MCF 10A (cell line): ENCODE data around the gene MAD2L1BP. TPM values are rescaled to one million over a fixed set of nuclear protein-coding genes. Genes with fewer than 3 reads are reported as not detected.

Source experiments
- BruUV-seq: library from RNA; stranded (reverse); fragments of 400-500 nt; replicated peaks from 2 replicates; lab custom pipeline; 2021; lab: Mats Ljungman, UMichigan
- CTCF ChIA-PET: fragments of 300-600 bp; sonication (Branson Sonifier 250); formaldehyde crosslinking; extraction: SDS; loops from one replicate; lab custom pipeline; 2021; ENCODE audit warnings: antibody characterized with exemption, inconsistent platforms; lab: Yijun Ruan, JAX
- POLR2A ChIA-PET: fragments of 300-600, 350-650 bp; sonication (Branson Sonifier 250); formaldehyde crosslinking; extraction: SDS; loops from one replicate; lab custom pipeline; 2020; ENCODE audit warnings: antibody characterized with exemption, inconsistent platforms; lab: Yijun Ruan, JAX
- DNase-seq: peaks from one replicate; pipeline ENCODE4 v3.0.0-alpha.2; 2018; ENCODE audit not compliant: unreplicated experiment
- H3K27ac Mint-ChIP-seq: one replicate; pipeline ENCODE4 v1.8.0; 2022; ENCODE audit warnings: mild to moderate bottlenecking, low read depth, mixed read lengths; ENCODE audit not compliant: unreplicated experiment
- H3K27me3 Mint-ChIP-seq: one replicate; pipeline ENCODE4 v1.8.0; 2022; ENCODE audit warnings: mixed read lengths; ENCODE audit not compliant: insufficient read depth, unreplicated experiment
- H3K36me3 Mint-ChIP-seq: one replicate; pipeline ENCODE4 v1.8.0; 2022; ENCODE audit warnings: mild to moderate bottlenecking, moderate library complexity, mixed read lengths; ENCODE audit not compliant: insufficient read depth, unreplicated experiment
- H3K4me1 Mint-ChIP-seq: one replicate; pipeline ENCODE4 v1.8.0; 2022; ENCODE audit warnings: mixed read lengths; ENCODE audit not compliant: insufficient read depth, unreplicated experiment
- H3K4me3 Mint-ChIP-seq: one replicate; pipeline ENCODE4 v1.8.0; 2022; ENCODE audit warnings: mild to moderate bottlenecking, moderate library complexity, mixed read lengths; ENCODE audit not compliant: unreplicated experiment
- H3K9me3 Mint-ChIP-seq: one replicate; pipeline ENCODE4 v1.8.0; 2022; ENCODE audit warnings: mixed read lengths; ENCODE audit not compliant: unreplicated experiment
- intact Hi-C: fragments of 100-400 bp; cut with micrococcal nuclease; formaldehyde crosslinking; loops from 2 replicates; pipeline ENCODE4 v1.14.1; 2022
- total RNA-seq: library from RNA; stranded (reverse); gene quantifications from 2 replicates; pipeline ENCODE4 v1.2.3, GENCODE V29; 2022
- TF ChIP-seq, protein P1 (sequence below): fragments of 200-600 bp; IDR thresholded peaks from one replicate; pipeline ENCODE4 v1.8.0; 2022; ENCODE audit warnings: antibody characterized with exemption, mild to moderate bottlenecking; ENCODE audit not compliant: unreplicated experiment

The MAD2L1BP gene
- total RNA-seq, 1 experiment from 2014 or later = 21.6 TPM

DNA sequence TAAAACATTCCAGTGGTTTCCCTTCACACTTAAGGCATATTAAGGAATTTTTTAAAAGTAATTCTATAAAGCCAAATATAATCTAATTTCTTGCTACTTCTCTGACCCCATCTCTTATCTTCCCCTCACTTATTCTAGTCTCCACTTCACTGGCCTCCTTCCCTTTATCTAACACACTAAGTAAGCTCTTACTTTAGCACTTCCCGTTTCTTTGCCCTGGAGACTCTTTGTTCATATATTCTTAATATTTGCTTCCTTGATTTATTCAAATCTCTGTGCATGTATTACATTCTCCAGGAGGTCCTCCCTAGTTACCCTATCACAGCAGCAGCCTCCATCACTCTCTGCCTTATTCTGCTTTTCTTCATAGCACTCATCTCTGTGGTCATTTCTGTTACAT, 26.8 kb upstream of the MAD2L1BP start:
- intact Hi-C loops = no loop called here
- CTCF ChIA-PET = interaction anchor here (0.6 to 3.1 kb wide), 19 partner anchors 9 to 785 kb away, joined by 3 to 37 read pairs (median 4); partner anchors contain the start of genes GTPBP2 and RSPH9
- no peak overlapping the region for H3K4me3 Mint-ChIP-seq
- no peak overlapping the region for H3K27ac Mint-ChIP-seq
- TF ChIP-seq, protein P1, sequence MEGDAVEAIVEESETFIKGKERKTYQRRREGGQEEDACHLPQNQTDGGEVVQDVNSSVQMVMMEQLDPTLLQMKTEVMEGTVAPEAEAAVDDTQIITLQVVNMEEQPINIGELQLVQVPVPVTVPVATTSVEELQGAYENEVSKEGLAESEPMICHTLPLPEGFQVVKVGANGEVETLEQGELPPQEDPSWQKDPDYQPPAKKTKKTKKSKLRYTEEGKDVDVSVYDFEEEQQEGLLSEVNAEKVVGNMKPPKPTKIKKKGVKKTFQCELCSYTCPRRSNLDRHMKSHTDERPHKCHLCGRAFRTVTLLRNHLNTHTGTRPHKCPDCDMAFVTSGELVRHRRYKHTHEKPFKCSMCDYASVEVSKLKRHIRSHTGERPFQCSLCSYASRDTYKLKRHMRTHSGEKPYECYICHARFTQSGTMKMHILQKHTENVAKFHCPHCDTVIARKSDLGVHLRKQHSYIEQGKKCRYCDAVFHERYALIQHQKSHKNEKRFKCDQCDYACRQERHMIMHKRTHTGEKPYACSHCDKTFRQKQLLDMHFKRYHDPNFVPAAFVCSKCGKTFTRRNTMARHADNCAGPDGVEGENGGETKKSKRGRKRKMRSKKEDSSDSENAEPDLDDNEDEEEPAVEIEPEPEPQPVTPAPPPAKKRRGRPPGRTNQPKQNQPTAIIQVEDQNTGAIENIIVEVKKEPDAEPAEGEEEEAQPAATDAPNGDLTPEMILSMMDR = no peak
- no peaks in the 10 kb centered on the region for H3K9me3 Mint-ChIP-seq
- BruUV-seq = no TSS peak
- H3K27me3 Mint-ChIP-seq = no peaks in the 10 kb centered on the region
- no peak for DNase-seq
- H3K36me3 Mint-ChIP-seq = peaks cover 97% of the 10 kb centered on the region
- POLR2A ChIA-PET = interaction anchor here (0.5 to 1.7 kb wide), 8 partner anchors 9 to 67 kb away, joined by 3 to 10 read pairs (median 4); partner anchors contain the start of gene GTPBP2
- peaks cover 15% of the 10 kb centered on the region for H3K4me1 Mint-ChIP-seq

DNA sequence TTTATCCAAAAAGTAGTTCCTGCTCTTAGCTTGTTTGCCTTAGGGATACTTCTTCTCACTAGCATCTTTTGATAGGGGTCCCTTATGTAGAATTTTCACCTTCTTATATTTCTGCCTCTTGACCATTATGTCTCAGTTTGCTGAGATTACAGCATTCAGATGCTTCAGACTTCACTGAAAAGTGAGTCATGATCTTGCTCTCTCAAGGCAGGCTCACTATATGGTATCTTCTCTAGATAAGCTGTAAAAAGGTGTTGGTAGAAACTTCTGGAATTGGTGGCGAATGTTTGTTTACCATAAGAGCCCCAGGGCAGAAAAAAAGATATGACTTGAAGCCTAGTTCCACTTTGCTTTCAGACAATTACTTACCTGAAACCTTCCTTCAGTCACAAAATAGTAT, 26.2 kb upstream of the MAD2L1BP start:
- Mint-ChIP-seq H3K4me3 (no peak overlapping the region), H3K27ac (no peak overlapping the region), H3K4me1 (peaks cover 9% of the 10 kb centered on the region), H3K9me3 (no peaks in the 10 kb centered on the region), H3K36me3 (peaks cover 97% of the 10 kb centered on the region), H3K27me3 (no peaks in the 10 kb centered on the region)
- ChIA-PET POLR2A (interaction anchor here (1.6 to 3.1 kb wide), 2 partner anchors 17 to 30 kb away, joined by 5 to 13 read pairs; no protein-coding TSS in a partner anchor), CTCF (interaction anchor here (0.6 to 3.1 kb wide), 9 partner anchors 9 to 483 kb away, joined by 3 to 37 read pairs (median 5); partner anchors contain the start of genes GTPBP2 and RSPH9)
- BruUV-seq = no TSS peak
- TF ChIP-seq, protein P1 = no peak
- DNase-seq = no peak
- intact Hi-C loops = no loop called here

DNA sequence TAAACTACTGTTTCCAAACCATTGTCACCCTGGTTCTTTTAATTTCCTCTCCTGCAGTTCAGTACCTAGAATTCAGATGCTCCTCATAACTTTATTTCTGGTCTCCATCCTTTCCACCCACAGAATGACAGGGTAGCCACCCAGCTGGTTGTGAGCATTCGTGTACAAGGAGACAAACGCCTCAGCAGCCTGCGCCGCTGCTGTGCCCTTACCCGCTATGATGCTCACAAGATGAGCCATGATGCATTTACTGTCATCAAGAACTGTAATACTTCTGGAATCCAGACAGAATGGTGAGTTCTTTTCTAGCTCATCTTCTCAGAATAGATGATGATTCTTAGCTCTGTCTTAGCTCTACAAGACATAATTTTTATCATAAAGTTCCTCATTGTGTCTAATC, 25.2 kb upstream of the MAD2L1BP start:
- Mint-ChIP-seq H3K27ac (no peak overlapping the region), H3K36me3 (peaks cover 97% of the 10 kb centered on the region), H3K4me1 (peaks cover 8% of the 10 kb centered on the region), H3K4me3 (no peak overlapping the region), H3K27me3 (no peaks in the 10 kb centered on the region), H3K9me3 (no peaks in the 10 kb centered on the region)
- TF ChIP-seq, protein P1 = no peak
- POLR2A ChIA-PET = interaction anchor here (0.6 to 3.1 kb wide), 3 partner anchors 16 to 776 kb away, joined by 3 to 13 read pairs (median 7); partner anchors contain the start of gene MAD2L1BP
- intact Hi-C loops = no loop called here
- BruUV-seq = no TSS peak
- CTCF ChIA-PET = interaction anchor here (0.7 to 3.1 kb wide), 3 partner anchors 13 to 31 kb away, joined by 4 to 37 read pairs (median 6); no protein-coding TSS in a partner anchor
- DNase-seq = no peak

DNA sequence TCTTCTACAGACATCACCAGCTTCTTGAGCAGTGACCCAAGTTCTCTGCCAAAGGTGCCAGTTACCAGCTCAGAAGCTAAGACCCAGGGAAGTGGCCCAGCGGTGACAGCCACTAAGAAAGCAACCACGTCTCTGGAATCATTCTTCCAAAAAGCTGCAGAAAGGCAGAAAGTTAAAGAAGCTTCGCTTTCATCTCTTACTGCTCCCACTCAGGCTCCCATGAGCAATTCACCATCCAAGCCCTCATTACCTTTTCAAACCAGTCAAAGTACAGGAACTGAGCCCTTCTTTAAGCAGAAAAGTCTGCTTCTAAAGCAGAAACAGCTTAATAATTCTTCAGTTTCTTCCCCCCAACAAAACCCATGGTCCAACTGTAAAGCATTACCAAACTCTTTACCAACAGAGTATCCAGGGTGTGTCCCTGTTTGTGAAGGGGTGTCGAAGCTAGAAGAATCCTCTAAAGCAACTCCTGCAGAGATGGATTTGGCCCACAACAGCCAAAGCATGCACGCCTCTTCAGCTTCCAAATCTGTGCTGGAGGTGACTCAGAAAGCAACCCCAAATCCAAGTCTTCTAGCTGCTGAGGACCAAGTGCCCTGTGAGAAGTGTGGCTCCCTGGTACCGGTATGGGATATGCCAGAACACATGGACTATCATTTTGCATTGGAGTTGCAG, 21.8 kb upstream of the MAD2L1BP start:
- TF ChIP-seq, protein P1 = no peak
- ChIA-PET CTCF (interaction anchor here (0.7 kb wide), 1 partner anchor 34 kb away, joined by 3 read pairs; no protein-coding TSS in a partner anchor), POLR2A (interaction anchor here (1.1 to 9.8 kb wide), 5 partner anchors 9 to 16 kb away, joined by 5 to 49 read pairs (median 5); partner anchors contain the start of gene GTPBP2)
- Mint-ChIP-seq H3K27me3 (no peaks in the 10 kb centered on the region), H3K27ac (no peak overlapping the region), H3K4me3 (no peak overlapping the region), H3K9me3 (no peaks in the 10 kb centered on the region), H3K4me1 (no peaks in the 10 kb centered on the region), H3K36me3 (peaks cover 94% of the 10 kb centered on the region)
- BruUV-seq = TSS peak; percentile 20
- no peak for DNase-seq
- intact Hi-C loops = no loop called here
